Endothelial cell of umbilical vein (primary cell): Measurements from ENCODE around the gene C8B. TPM values are rescaled to one million over a fixed set of nuclear protein-coding genes. Genes with fewer than 3 reads are reported as not detected.

Experiments
- BruUV-seq: library from RNA; stranded (reverse); fragments of 400-500 nt; replicated peaks from 2 replicates; lab custom pipeline; 2021; lab: Mats Ljungman, UMichigan
- CTCF ChIA-PET: fragments of 300-600, 350-600 bp; sonication (Branson Sonifier 250); formaldehyde crosslinking; loops from one replicate; lab custom pipeline; 2021; ENCODE audit warnings: antibody characterized with exemption, inconsistent platforms; lab: Charles Lee
- POLR2A ChIA-PET: fragments of 300-600, 350-600 bp; sonication (Branson Sonifier 250); formaldehyde crosslinking; loops from one replicate; lab custom pipeline; 2021; ENCODE audit warnings: antibody characterized with exemption, inconsistent platforms; lab: Charles Lee
- DNase-seq: peaks from one replicate; pipeline ENCODE4 v3.0.0-alpha.2; 2011; ENCODE audit warnings: low read depth, low spot score
- FAIRE-seq: peaks from 2 replicates; lab custom pipeline; 2011; peaks lifted over from hg19 to GRCh38; lab: Jason Lieb, UNC
- H2AFZ ChIP-seq: 2 replicates; pipeline ENCODE4 v1.6.0; 2012; ENCODE audit warnings: low read depth, low read length, control low read depth, inconsistent platforms
- H3K27ac ChIP-seq: 2 replicates; pipeline ENCODE4 v1.5.1; 2011; ENCODE audit warnings: low read depth, mild to moderate bottlenecking, control low read depth, low read length, moderate library complexity; ENCODE audit not compliant: insufficient read depth
- H3K27me3 ChIP-seq, 2 experiments: 2 replicates each; pipeline versions ENCODE4 v1.6.0 to v1.6.1; 2011; ENCODE audit warnings: low read length in 2 of 2, mixed read lengths in 1 of 2; ENCODE audit not compliant: control insufficient read depth in 2 of 2, insufficient read depth in 2 of 2
- H3K36me3 ChIP-seq, 2 experiments: 2 replicates in 1 of 2; 3 replicates in 1 of 2; pipeline ENCODE4 v1.5.1; 2011; ENCODE audit warnings: low read length in 2 of 2, mild to moderate bottlenecking in 1 of 2, moderate library complexity in 1 of 2; ENCODE audit not compliant: control insufficient read depth in 2 of 2, insufficient read depth in 2 of 2; ENCODE audit errors: extremely low read depth in 1 of 2
- H3K4me1 ChIP-seq: 3 replicates; pipeline ENCODE4 v1.5.1; 2011; ENCODE audit warnings: mild to moderate bottlenecking, low read length; ENCODE audit not compliant: control insufficient read depth, insufficient read depth; ENCODE audit errors: extremely low read depth
- H3K4me2 ChIP-seq: 2 replicates; pipeline ENCODE4 v1.6.1; 2011; ENCODE audit warnings: low read length, control low read depth, mixed read lengths; ENCODE audit not compliant: insufficient read depth
- H3K4me3 ChIP-seq, 3 experiments: fragments of 200-600 bp in 1 of 3; sonication (generic), shearing (Covaris generic) in 1 of 3; replicated peaks in 1 of 3; 2 replicates each; pipeline ENCODE4 v1.5.1; 2011 to 2016; ENCODE audit warnings: control low read depth in 3 of 3, low read length in 3 of 3, mild to moderate bottlenecking in 2 of 3, inconsistent platforms in 1 of 3, low read depth in 1 of 3, moderate library complexity in 1 of 3; ENCODE audit not compliant: insufficient read depth in 1 of 3
- H3K79me2 ChIP-seq: 2 replicates; pipeline ENCODE4 v1.6.0; 2012; ENCODE audit warnings: low read length, inconsistent platforms; ENCODE audit not compliant: control insufficient read depth, insufficient read depth
- H3K9ac ChIP-seq: replicated peaks from 2 replicates; pipeline ENCODE3; 2011; ENCODE audit warnings: low read length, control low read depth; ENCODE audit not compliant: insufficient read depth; ENCODE audit errors: extremely low read depth
- H3K9me1 ChIP-seq: replicated peaks from 3 replicates; pipeline ENCODE4 v1.6.0; 2011; ENCODE audit warnings: mild to moderate bottlenecking, low read length; ENCODE audit not compliant: control insufficient read depth, insufficient read depth; ENCODE audit errors: extremely low read depth
- H3K9me3 ChIP-seq: replicated peaks from 2 replicates; pipeline ENCODE4 v1.5.1; 2012; ENCODE audit warnings: low read length, inconsistent platforms; ENCODE audit not compliant: control insufficient read depth, insufficient read depth
- H4K20me1 ChIP-seq: replicated peaks from 2 replicates; pipeline ENCODE3; 2011; ENCODE audit warnings: mild to moderate bottlenecking, low read length; ENCODE audit not compliant: control insufficient read depth, insufficient read depth; ENCODE audit errors: extremely low read depth
- EZH2 ChIP-seq: IDR thresholded peaks from 2 replicates; pipeline ENCODE4 v1.6.1; 2012; ENCODE audit warnings: borderline replicate concordance, low read depth, mild to moderate bottlenecking, moderate library complexity, low read length, inconsistent platforms; ENCODE audit not compliant: severe bottlenecking
- FOS ChIP-seq: IDR thresholded peaks from 2 replicates; pipeline ENCODE4 v1.6.1; 2011; ENCODE audit warnings: mild to moderate bottlenecking, low read length, moderate library complexity, borderline replicate concordance; ENCODE audit not compliant: insufficient read depth
- GATA2 ChIP-seq: IDR thresholded peaks from 2 replicates; pipeline ENCODE4 v1.7.0; 2011; ENCODE audit warnings: low read depth, mild to moderate bottlenecking, moderate library complexity, mixed read lengths, low read length; ENCODE audit not compliant: insufficient read length, insufficient read depth
- JUN ChIP-seq: IDR thresholded peaks from 2 replicates; pipeline ENCODE4 v1.6.1; 2011; ENCODE audit warnings: borderline replicate concordance, low read depth; ENCODE audit not compliant: insufficient read length, insufficient read depth
- MYC ChIP-seq: IDR thresholded peaks from one replicate; pipeline ENCODE4 v1.6.1; 2011; ENCODE audit warnings: mild to moderate bottlenecking, low read depth, low read length
- POLR2A ChIP-seq: IDR thresholded peaks from 2 replicates; pipeline ENCODE4 v1.6.1; 2012; ENCODE audit warnings: low read depth, mild to moderate bottlenecking, control low read depth, low read length
- POLR2AphosphoS5 ChIP-seq: IDR thresholded peaks from 2 replicates; pipeline ENCODE4 v1.6.1; 2012; ENCODE audit warnings: low read depth, mild to moderate bottlenecking, control low read depth, low read length, moderate library complexity; ENCODE audit not compliant: insufficient read depth
- dilution Hi-C: fragments of 300-500 bp; cut with MboI; formaldehyde crosslinking; loops from one replicate; pipeline ENCODE4 v1.15.0; 2019; ENCODE audit warnings: low sequenced_read_pairs; ENCODE audit not compliant: extremely low pct_ligation_motif_present
- intact Hi-C: fragments of 100-400 bp; cut with micrococcal nuclease; formaldehyde crosslinking; loops from one replicate; pipeline ENCODE4 v1.10.0; 2022
- polyA plus RNA-seq, 4 experiments: library from polyadenylated mRNA; depleted of rRNA in 3 of 4; stranded (reverse) in 3 of 4; unstranded in 1 of 4; fragments of >200 nt; gene quantifications; 2 replicates each; pipeline versions ENCODE4 v1.2.1 to v1.2.3, GENCODE V29; 2011 to 2012; ENCODE audit warnings: missing spikeins in 1 of 4
- total RNA-seq: library from RNA; stranded (reverse); gene quantifications from 2 replicates; pipeline ENCODE4 v1.2.3, GENCODE V29; 2021
- TF ChIP-seq, protein P1 (sequence below): IDR thresholded peaks from 2 replicates; pipeline ENCODE4 v1.6.1; 2011; ENCODE audit not compliant: insufficient read depth, insufficient read length
- TF ChIP-seq, protein P2 (sequence below), 2 donors: IDR thresholded peaks; 1 replicate in 1 of 2; 2 replicates in 1 of 2; pipeline ENCODE4 v1.5.1; 2011; ENCODE audit warnings: low read length in 2 of 2, mild to moderate bottlenecking in 2 of 2, moderate library complexity in 2 of 2, control low read depth in 1 of 2, inconsistent platforms in 1 of 2, low read depth in 1 of 2; ENCODE audit not compliant: insufficient read depth in 1 of 2; ENCODE audit errors: extremely low read depth in 1 of 2

Gene C8B
- total and polyA plus RNA-seq, 2 donors (not counting 3 experiments of a cell fraction or from before 2014, with no cell fraction given) = not detected

DNA sequence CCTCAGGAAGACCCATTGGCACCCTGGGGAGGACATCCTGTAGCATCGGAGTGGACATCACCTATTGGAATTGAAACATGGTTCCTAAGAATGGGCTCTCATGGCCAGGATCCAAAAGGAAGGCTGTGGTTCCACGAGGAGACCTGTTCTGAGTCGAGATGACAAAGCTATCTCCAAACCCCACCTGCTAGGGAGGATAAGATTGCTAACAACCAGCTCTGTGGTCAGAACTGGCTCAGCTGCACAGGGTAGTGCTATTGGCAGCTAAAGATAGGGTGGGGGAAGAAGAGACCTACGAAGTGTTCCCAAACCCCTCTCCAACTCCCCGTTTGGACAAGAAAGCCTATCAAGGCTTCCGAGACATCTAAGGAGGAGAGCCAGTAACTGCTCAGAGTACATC, 17.7 kb upstream of the C8B start:
- H3K9me3 ChIP-seq = no peaks in the 10 kb centered on the region
- H3K9me1 ChIP-seq = no peaks in the 10 kb centered on the region
- no peak for TF ChIP-seq GATA2
- TF ChIP-seq EZH2 = no peak
- TF ChIP-seq, protein P1, sequence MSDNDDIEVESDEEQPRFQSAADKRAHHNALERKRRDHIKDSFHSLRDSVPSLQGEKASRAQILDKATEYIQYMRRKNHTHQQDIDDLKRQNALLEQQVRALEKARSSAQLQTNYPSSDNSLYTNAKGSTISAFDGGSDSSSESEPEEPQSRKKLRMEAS = no peak
- TF ChIP-seq, protein P2, sequence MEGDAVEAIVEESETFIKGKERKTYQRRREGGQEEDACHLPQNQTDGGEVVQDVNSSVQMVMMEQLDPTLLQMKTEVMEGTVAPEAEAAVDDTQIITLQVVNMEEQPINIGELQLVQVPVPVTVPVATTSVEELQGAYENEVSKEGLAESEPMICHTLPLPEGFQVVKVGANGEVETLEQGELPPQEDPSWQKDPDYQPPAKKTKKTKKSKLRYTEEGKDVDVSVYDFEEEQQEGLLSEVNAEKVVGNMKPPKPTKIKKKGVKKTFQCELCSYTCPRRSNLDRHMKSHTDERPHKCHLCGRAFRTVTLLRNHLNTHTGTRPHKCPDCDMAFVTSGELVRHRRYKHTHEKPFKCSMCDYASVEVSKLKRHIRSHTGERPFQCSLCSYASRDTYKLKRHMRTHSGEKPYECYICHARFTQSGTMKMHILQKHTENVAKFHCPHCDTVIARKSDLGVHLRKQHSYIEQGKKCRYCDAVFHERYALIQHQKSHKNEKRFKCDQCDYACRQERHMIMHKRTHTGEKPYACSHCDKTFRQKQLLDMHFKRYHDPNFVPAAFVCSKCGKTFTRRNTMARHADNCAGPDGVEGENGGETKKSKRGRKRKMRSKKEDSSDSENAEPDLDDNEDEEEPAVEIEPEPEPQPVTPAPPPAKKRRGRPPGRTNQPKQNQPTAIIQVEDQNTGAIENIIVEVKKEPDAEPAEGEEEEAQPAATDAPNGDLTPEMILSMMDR (IDR thresholded peaks at IDR 0.05; ENCODE audit: extremely low read depth in 1 of 2, insufficient read depth in 1 of 2, low read depth in 1 of 2, low read length in 2 of 2) = no peak
- TF ChIP-seq FOS = no peak
- no peak for TF ChIP-seq JUN
- no peak for TF ChIP-seq MYC
- TF ChIP-seq POLR2AphosphoS5 = no peak
- no peak for TF ChIP-seq POLR2A
- no peaks in the 10 kb centered on the region for H3K27me3 ChIP-seq
- H4K20me1 ChIP-seq = no peaks in the 10 kb centered on the region
- no peak overlapping the region for H3K9ac ChIP-seq
- no peak overlapping the region for H3K4me2 ChIP-seq
- POLR2A ChIA-PET = no interaction called here
- no TSS peak for BruUV-seq
- no peaks in the 10 kb centered on the region for H3K36me3 ChIP-seq
- no peaks in the 10 kb centered on the region for H3K79me2 ChIP-seq
- CTCF ChIA-PET = no interaction called here
- DNase-seq (no peak), FAIRE-seq (no peak)
- no peak overlapping the region for H3K27ac ChIP-seq
- H3K4me1 ChIP-seq = no peaks in the 10 kb centered on the region
- intact Hi-C loops (no loop called here), dilution Hi-C loops (no loop called here)
- no peak overlapping the region for H3K4me3 ChIP-seq
- H2AFZ ChIP-seq = no peak overlapping the region
